IPS-18a (cell line): ENCODE data around the gene FES.

Source experiments
- H3K27ac ChIP-seq: one replicate; pipeline ENCODE4 v1.5.1; 2013; ENCODE audit warnings: low read length
- H3K27me3 ChIP-seq: one replicate; pipeline ENCODE4 v1.6.1; 2013; ENCODE audit warnings: mild to moderate bottlenecking, low read length; ENCODE audit not compliant: control insufficient read depth, insufficient read depth
- H3K36me3 ChIP-seq: one replicate; pipeline ENCODE4 v1.6.1; 2013; ENCODE audit warnings: low read depth, low read length; ENCODE audit not compliant: control insufficient read depth
- H3K4me1 ChIP-seq: one replicate; pipeline ENCODE4 v1.6.1; 2013; ENCODE audit warnings: low read depth, low read length; ENCODE audit not compliant: control insufficient read depth
- H3K4me3 ChIP-seq: one replicate; pipeline ENCODE4 v1.5.1; 2013; ENCODE audit warnings: low read length
- H3K9ac ChIP-seq: one replicate; pipeline ENCODE4 v1.6.1; 2013; ENCODE audit warnings: mild to moderate bottlenecking, low read length, moderate library complexity
- H3K9me3 ChIP-seq: one replicate; pipeline ENCODE4 v1.6.1; 2013; ENCODE audit warnings: low read depth, low read length; ENCODE audit not compliant: control insufficient read depth

FES gene

GRCh38 chr15:90862964-90863778 is 21.1 kb upstream of the FES start:
- Histone ChIP-seq H3K27ac (no peak overlapping the region), H3K27me3 (no peaks in the 10 kb centered on the region), H3K4me3 (no peak overlapping the region), H3K36me3 (no peaks in the 10 kb centered on the region), H3K4me1 (peaks cover 9% of the 10 kb centered on the region), H3K9ac (no peak overlapping the region), H3K9me3 (no peaks in the 10 kb centered on the region)

DNA sequence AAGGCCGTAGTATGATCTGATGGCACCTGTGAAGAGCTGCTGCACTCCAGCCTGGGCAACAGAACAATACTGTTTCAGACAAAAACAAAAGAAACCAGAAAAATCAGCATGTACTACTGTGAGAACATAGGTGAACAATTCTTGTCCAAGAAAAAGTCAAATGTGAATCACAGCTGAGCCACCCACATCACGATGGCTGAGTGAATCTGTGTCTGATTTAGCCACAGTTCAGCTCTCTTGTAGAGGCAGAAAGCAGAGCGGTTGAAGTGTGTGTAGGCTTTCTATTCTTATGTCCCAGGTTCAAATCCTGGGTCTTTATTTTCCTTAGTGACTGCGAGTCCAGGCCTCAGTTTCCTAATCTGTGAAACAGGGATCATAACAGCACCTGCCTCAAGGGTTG is 20.3 kb upstream of the FES start:
- no peaks in the 10 kb centered on the region for H3K27me3 ChIP-seq
- H3K4me3 ChIP-seq, result no peak overlapping the region
- peaks cover 17% of the 10 kb centered on the region for H3K4me1 ChIP-seq
- H3K36me3 ChIP-seq, result no peaks in the 10 kb centered on the region
- H3K9me3 ChIP-seq, result no peaks in the 10 kb centered on the region
- H3K27ac ChIP-seq, result no peak overlapping the region
- H3K9ac ChIP-seq, result no peak overlapping the region

DNA sequence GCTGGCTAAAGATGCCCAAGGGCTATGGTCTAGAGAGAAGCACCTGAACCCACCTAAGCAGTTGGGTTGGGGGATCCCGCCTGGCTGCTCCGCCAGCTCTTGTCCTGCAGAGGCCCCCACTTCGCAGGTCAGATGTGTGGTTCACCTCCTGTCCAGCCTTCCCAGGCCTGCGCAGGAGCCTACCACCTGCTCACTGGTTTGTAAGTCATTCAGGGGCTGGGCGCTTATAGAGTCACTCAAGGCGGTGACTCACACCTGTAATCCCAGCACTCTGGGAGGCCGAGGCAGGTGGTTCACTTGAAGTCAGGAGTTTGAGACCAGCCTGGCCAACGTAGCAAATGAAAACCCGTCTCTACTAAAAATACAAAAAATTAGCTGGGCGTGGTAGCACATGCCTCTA is 19.8 kb upstream of the FES start:
- H3K27me3 ChIP-seq, result no peaks in the 10 kb centered on the region
- H3K36me3 ChIP-seq, result no peaks in the 10 kb centered on the region
- H3K9me3 ChIP-seq, result no peaks in the 10 kb centered on the region
- no peak overlapping the region for H3K9ac ChIP-seq
- H3K4me1 ChIP-seq, result peaks cover 18% of the 10 kb centered on the region
- no peak overlapping the region for H3K4me3 ChIP-seq
- H3K27ac ChIP-seq, result no peak overlapping the region

GRCh38 chr15:90865702-90866101 is 18.6 kb upstream of the FES start:
- Histone ChIP-seq H3K4me3 (no peak overlapping the region), H3K27me3 (no peaks in the 10 kb centered on the region), H3K9ac (no peak overlapping the region), H3K9me3 (no peaks in the 10 kb centered on the region), H3K36me3 (no peaks in the 10 kb centered on the region), H3K27ac (no peak overlapping the region), H3K4me1 (peaks cover 26% of the 10 kb centered on the region)

GRCh38 chr15:90866161-90866715 is 18.1 kb upstream of the FES start:
- H3K4me3 ChIP-seq, result no peak overlapping the region
- no peaks in the 10 kb centered on the region for H3K9me3 ChIP-seq
- no peaks in the 10 kb centered on the region for H3K36me3 ChIP-seq
- no peak overlapping the region for H3K27ac ChIP-seq
- H3K27me3 ChIP-seq, result no peaks in the 10 kb centered on the region
- peaks cover 26% of the 10 kb centered on the region for H3K4me1 ChIP-seq
- H3K9ac ChIP-seq, result no peak overlapping the region

DNA sequence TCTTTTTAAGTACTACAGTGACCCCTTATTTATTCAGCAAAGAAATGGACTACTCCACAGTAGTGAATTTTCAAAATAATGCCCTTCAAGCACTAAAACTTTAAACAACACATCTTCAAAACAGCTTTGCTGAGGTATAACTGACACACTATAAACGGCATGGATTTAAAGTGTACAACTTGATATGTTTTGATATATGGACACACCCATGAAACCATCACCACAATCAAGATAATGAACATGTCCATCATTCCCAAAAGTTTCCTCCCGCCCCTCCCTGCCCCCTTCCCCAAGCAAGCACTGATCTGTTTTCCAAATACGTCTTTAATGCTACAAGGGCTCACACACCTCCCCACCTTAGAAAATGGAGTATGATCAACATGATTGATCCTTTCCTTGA is 17.5 kb upstream of the FES start:
- no peak overlapping the region for H3K9ac ChIP-seq
- no peaks in the 10 kb centered on the region for H3K36me3 ChIP-seq
- no peaks in the 10 kb centered on the region for H3K27me3 ChIP-seq
- H3K27ac ChIP-seq, result no peak overlapping the region
- peaks cover 26% of the 10 kb centered on the region for H3K4me1 ChIP-seq
- no peak overlapping the region for H3K4me3 ChIP-seq
- no peaks in the 10 kb centered on the region for H3K9me3 ChIP-seq

DNA sequence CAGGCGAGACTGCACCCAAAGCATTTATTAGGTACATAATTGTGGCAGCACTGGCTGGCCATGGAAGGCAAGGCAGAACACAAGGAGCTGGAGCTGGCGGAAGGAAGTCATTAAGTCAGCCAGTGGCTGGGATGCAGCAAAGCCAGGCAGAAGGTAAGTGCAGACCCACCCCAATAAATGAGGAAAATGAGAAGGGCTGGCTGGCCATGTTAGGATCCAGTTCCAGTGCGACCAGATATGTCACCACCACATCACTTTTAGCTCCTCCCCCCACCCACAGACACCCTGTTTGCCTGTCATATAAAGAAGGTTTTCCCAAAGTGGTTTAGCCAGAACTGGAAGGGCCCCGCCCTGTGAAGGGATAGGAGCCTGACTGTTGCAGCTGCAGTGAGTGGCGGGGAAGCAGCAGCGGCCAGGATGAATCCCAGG is 16.0 kb upstream of the FES start, which contains the start of gene FURIN:
Gene FURIN (plus strand): TSS at position 328 of the 429 bp plus-strand sequence. CDS start 7,153 bp downstream, outside the sequence.
- Histone ChIP-seq H3K36me3 (no peaks in the 10 kb centered on the region), H3K27me3 (no peaks in the 10 kb centered on the region), H3K9me3 (no peaks in the 10 kb centered on the region), H3K27ac (no peak within 1 kb of the TSS), H3K4me3 (no peak within 1 kb of the TSS), H3K4me1 (peaks cover 36% of the 10 kb centered on the region), H3K9ac (no peak within 1 kb of the TSS)

DNA sequence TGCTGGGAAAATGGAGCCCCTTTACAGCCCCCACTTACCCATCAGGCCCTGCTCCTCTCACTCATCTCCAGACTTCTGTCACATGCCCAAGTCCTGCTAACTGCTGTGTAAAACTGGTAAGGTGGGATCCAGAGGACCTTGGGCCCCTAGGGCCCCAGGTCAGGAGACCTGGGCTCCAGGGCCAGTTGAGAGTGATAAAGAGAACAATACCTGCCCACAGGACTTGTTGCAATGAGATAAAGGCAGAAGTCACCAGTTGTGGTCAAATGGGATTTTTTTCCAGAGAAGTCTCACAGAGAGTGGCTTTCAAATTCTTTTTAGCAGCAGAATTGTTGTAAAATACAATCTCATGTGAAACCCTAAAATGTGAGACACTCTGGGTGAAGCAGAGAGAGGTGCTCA is 15.2 kb upstream of the FES start:
- Histone ChIP-seq H3K9ac (no peak overlapping the region), H3K27me3 (no peaks in the 10 kb centered on the region), H3K4me1 (peaks cover 45% of the 10 kb centered on the region), H3K4me3 (no peak overlapping the region), H3K27ac (no peak overlapping the region), H3K9me3 (no peaks in the 10 kb centered on the region), H3K36me3 (no peaks in the 10 kb centered on the region)

- no peaks in the 10 kb centered on the region for H3K36me3 ChIP-seq
- H3K27ac ChIP-seq, result no peak overlapping the region
- H3K9ac ChIP-seq, result no peak overlapping the region
- H3K27me3 ChIP-seq, result no peaks in the 10 kb centered on the region
- H3K4me1 ChIP-seq, result peaks cover 50% of the 10 kb centered on the region
- no peaks in the 10 kb centered on the region for H3K9me3 ChIP-seq
- H3K4me3 ChIP-seq, result peak overlapping the region; percentile 63
Measured at GRCh38 chr15:90869601-90870353, 14.5 kb upstream of the FES start.

DNA sequence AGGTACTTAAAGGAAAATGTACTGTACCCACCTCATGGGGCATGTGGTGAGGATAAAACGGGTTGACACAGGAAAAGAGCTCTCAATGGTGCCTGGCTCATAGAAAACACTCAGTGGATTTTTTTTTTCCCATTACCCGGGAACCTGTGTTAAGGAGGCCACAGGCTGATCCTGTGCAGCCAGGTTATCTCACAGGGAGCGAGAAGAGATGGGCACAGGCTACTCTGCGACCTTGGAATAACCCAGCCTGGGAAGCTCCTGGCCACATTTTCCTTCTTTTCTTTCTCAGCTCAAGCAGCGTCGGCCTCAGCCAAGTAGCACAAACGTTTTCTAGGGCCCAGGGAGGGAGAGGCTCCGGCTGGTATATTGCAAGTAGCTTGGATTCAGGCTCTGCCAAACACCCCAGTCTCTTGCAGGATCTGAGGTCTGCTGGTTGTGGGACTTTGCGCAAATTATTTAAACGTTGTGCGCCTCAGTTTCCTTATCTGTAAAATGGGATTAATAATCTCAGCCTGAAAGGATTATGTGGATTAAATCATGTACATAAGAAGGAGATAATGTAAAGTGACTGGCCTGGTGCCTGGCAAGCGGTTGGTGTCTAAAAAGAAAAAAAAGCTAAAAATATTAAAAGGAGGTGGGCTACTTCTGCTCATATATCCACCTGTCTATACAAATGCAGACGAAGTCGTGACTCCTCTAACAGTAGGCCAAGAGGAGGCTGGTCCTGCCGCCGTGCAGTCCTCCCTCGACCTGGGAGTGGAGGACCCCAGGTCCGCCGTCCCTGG is 13.8 kb upstream of the FES start:
- peak overlapping the region; percentile 63 for H3K4me3 ChIP-seq
- no peaks in the 10 kb centered on the region for H3K36me3 ChIP-seq
- H3K27ac ChIP-seq, result no peak overlapping the region
- H3K9ac ChIP-seq, result peak overlapping the region; percentile 56
- no peaks in the 10 kb centered on the region for H3K9me3 ChIP-seq
- H3K4me1 ChIP-seq, result peaks cover 50% of the 10 kb centered on the region
- H3K27me3 ChIP-seq, result no peaks in the 10 kb centered on the region

- Histone ChIP-seq H3K9ac (peak overlapping the region; percentile 56), H3K9me3 (no peaks in the 10 kb centered on the region), H3K27me3 (no peaks in the 10 kb centered on the region), H3K36me3 (no peaks in the 10 kb centered on the region), H3K4me1 (peaks cover 50% of the 10 kb centered on the region), H3K27ac (no peak overlapping the region), H3K4me3 (peak overlapping the region; percentile 63)
Measured at GRCh38 chr15:90871139-90871715, 13.1 kb upstream of the FES start.
